ENCODE measurements around the gene MYO9A. TPM values are rescaled to one million over a fixed set of nuclear protein-coding genes. Genes with fewer than 3 reads are reported as not detected.
"Not testable (repeated sequence)": the region's sequence is repeated elsewhere in the genome, so short reads cannot be mapped to it uniquely, and the experiment has no call there.

The MYO9A gene
- total RNA-seq, 1 donor from 2014 or later: 50.6 TPM

DNA sequence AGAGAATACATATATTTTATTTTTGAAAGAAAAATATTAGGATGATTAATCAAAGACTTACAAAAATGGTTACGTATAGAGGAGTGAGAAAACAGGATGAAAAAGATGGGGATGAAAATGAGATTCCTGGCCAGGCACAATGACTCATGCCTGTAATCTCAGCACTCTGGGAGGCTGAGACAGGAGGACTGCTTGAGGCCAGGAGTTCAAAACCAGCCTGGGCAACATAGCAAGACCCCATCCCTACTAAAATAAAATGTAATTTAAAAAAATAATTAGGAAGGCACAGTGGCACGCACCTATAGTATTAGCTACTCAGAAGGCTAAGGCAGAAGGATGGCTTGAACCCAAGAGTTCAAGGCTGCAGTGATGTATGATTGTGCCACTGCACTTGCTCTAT is 11.9 kb downstream of the MYO9A start:
- Mint-ChIP-seq H3K27me3 (no peaks in the 10 kb centered on the region), H3K4me1 (peaks cover 22% of the 10 kb centered on the region), H3K36me3 (ENCODE audit: low read depth) (no peaks in the 10 kb centered on the region), H3K4me3 (no peak overlapping the region), H3K27ac (no peak overlapping the region), H3K9me3 (no peaks in the 10 kb centered on the region)
- TF ChIP-seq, protein P1, sequence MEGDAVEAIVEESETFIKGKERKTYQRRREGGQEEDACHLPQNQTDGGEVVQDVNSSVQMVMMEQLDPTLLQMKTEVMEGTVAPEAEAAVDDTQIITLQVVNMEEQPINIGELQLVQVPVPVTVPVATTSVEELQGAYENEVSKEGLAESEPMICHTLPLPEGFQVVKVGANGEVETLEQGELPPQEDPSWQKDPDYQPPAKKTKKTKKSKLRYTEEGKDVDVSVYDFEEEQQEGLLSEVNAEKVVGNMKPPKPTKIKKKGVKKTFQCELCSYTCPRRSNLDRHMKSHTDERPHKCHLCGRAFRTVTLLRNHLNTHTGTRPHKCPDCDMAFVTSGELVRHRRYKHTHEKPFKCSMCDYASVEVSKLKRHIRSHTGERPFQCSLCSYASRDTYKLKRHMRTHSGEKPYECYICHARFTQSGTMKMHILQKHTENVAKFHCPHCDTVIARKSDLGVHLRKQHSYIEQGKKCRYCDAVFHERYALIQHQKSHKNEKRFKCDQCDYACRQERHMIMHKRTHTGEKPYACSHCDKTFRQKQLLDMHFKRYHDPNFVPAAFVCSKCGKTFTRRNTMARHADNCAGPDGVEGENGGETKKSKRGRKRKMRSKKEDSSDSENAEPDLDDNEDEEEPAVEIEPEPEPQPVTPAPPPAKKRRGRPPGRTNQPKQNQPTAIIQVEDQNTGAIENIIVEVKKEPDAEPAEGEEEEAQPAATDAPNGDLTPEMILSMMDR (IDR thresholded peaks at IDR 0.05): no peak
- no peak for DNase-seq
- intact Hi-C loops (cut with micrococcal nuclease): no loop called here
- POLR2A ChIA-PET: no interaction called here
- CTCF ChIA-PET: no interaction called here
- ATAC-seq (ENCODE audit: low read depth): no peak

- DNase-seq: no peak
- H3K27ac Mint-ChIP-seq: no peak overlapping the region
- intact Hi-C loops (cut with micrococcal nuclease): no loop called here
- ChIA-PET CTCF (no interaction called here), POLR2A (no interaction called here)
- no peaks in the 10 kb centered on the region for H3K27me3 Mint-ChIP-seq
- H3K4me3 Mint-ChIP-seq: no peak overlapping the region
- peaks cover 22% of the 10 kb centered on the region for H3K4me1 Mint-ChIP-seq
- no peaks in the 10 kb centered on the region for H3K9me3 Mint-ChIP-seq
- TF ChIP-seq, protein P1 (IDR thresholded peaks at IDR 0.05): no peak
- no peaks in the 10 kb centered on the region for H3K36me3 Mint-ChIP-seq (ENCODE audit: low read depth)
- ATAC-seq (ENCODE audit: low read depth): no peak
Observed at GRCh38 chr15:72105111-72105510, 12.8 kb downstream of the MYO9A start.

DNA sequence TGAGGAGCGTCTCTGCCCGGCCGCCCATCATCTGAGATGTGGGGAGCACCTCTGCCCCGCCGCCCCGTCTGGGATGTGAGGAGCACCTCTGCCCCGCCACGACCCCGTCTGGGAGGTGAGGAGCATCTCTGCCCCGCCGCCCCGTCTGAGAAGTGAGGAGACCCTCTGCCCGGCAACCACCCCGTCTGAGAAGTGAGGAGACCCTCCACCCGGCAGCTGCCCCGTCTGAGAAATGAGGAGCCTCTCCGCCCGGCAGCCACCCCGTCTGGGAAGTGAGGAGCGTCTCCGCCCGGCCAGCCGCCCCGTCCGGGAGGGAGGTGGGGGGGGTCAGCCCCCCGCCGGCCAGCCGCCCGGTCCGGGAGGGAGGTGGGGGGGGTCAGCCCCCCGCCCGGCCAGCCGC is 17.4 kb downstream of the MYO9A start:
- CTCF ChIA-PET; ATAC-seq (ENCODE audit: low read depth); POLR2A ChIA-PET: not testable (repeated sequence)

DNA sequence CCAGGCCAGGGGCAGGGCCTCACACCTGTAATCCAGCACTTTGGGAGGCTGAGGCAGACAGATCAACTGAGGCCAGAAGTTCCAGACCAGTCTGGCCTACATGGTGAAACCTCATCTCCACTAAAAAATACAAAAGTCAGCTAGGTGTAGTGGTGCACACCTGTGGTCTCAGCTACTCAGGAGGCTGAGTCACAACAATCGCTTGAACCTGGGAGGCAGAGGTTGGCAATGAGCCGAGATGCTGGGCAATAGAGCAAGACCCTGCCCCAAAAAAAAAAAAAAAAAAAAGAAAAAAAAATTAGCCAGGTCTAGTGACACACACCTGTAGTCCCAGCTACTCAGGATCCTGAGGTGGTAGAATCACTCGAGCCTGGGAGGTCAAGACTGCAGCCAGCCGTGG is 18.8 kb downstream of the MYO9A start:
- H3K36me3 Mint-ChIP-seq (ENCODE audit: low read depth): peaks cover 10% of the 10 kb centered on the region
- H3K4me3 Mint-ChIP-seq: no peak overlapping the region
- no peaks in the 10 kb centered on the region for H3K27me3 Mint-ChIP-seq
- H3K4me1 Mint-ChIP-seq: peaks cover 12% of the 10 kb centered on the region
- TF ChIP-seq, protein P1 (IDR thresholded peaks at IDR 0.05): no peak
- POLR2A ChIA-PET: no interaction called here
- intact Hi-C loops (cut with micrococcal nuclease): no loop called here
- no peaks in the 10 kb centered on the region for H3K9me3 Mint-ChIP-seq
- ATAC-seq (ENCODE audit: low read depth) (no peak), DNase-seq (no peak)
- CTCF ChIA-PET: no interaction called here
- H3K27ac Mint-ChIP-seq: no peak overlapping the region

More for the DNA sequence above, 17.4 kb downstream of the MYO9A start:
- H3K9me3 Mint-ChIP-seq; H3K27me3 Mint-ChIP-seq; intact Hi-C loops (cut with micrococcal nuclease); DNase-seq; H3K27ac Mint-ChIP-seq; H3K4me3 Mint-ChIP-seq: not testable (repeated sequence)
- Mint-ChIP-seq H3K36me3 (ENCODE audit: low read depth) (peaks cover 10% of the 10 kb centered on the region), H3K4me1 (peaks cover 19% of the 10 kb centered on the region)

DNA sequence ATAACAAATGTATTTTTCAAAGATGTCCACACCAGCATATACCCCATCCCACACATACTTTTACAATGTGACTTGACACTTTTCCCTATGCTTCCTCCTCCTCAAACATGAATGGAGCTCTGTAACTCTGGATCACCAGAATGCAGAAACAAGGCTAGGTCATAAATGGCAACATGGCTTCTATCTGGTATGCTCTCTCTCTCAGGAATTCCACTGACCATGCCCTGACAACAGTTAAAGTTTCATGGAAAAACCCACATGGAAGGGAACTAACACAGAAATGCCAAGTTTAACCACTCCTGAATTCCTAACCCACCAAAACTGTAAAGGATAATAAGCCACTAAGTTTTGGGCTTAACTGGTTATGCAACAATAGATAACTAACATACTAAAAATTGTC is 19.9 kb downstream of the MYO9A start:
- DNase-seq (no peak), ATAC-seq (ENCODE audit: low read depth) (no peak)
- Mint-ChIP-seq H3K27me3 (no peaks in the 10 kb centered on the region), H3K36me3 (ENCODE audit: low read depth) (peaks cover 10% of the 10 kb centered on the region), H3K4me3 (no peak overlapping the region), H3K4me1 (peaks cover 3% of the 10 kb centered on the region), H3K9me3 (no peaks in the 10 kb centered on the region), H3K27ac (no peak overlapping the region)
- ChIA-PET POLR2A (no interaction called here), CTCF (no interaction called here)
- TF ChIP-seq, protein P1 (IDR thresholded peaks at IDR 0.05): no peak
- intact Hi-C loops (cut with micrococcal nuclease): no loop called here

DNA sequence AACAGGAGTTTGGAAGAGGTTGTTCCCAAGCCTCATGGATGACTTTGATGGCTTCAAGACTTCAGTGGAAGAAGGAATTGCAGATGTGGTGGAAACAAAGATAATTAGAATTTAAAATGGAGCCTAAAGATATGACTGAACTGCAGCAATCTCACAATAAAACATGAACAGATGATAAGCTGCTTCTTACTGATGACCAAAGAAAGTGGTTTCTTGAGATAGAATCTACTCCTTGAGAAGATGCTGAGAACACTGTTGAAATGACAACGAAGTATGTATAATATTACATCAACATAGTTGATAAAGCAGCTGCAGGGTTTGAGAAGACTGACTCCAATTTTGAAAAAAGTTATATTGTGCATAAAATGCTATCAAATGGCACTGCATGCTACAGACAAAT is 21.2 kb downstream of the MYO9A start:
- ChIA-PET POLR2A (interaction anchor here (0.6 kb wide), 1 partner anchor 31 kb away, joined by 4 read pairs; no protein-coding TSS in a partner anchor), CTCF (no interaction called here)
- TF ChIP-seq, protein P1 (IDR thresholded peaks at IDR 0.05): no peak
- Mint-ChIP-seq H3K27me3 (no peaks in the 10 kb centered on the region), H3K27ac (no peak overlapping the region), H3K4me3 (no peak overlapping the region), H3K4me1 (no peaks in the 10 kb centered on the region), H3K36me3 (ENCODE audit: low read depth) (peaks cover 10% of the 10 kb centered on the region), H3K9me3 (no peaks in the 10 kb centered on the region)
- no peak for DNase-seq
- intact Hi-C loops (cut with micrococcal nuclease): no loop called here
- no peak for ATAC-seq (ENCODE audit: low read depth)
